Rectal smooth muscle tissue (tissue), 1 donor: ENCODE measurements around the gene NCOA7.

Experiments used
- H3K27ac ChIP-seq: one replicate; pipeline ENCODE4 v1.7.0; 2013; ENCODE audit warnings: low read depth, low read length, inconsistent platforms
- H3K27me3 ChIP-seq: one replicate; pipeline ENCODE4 v1.7.0; 2013; ENCODE audit warnings: low read length; ENCODE audit not compliant: control insufficient read depth, insufficient read depth
- H3K36me3 ChIP-seq: one replicate; pipeline ENCODE4 v1.7.0; 2013; ENCODE audit warnings: low read length; ENCODE audit not compliant: control insufficient read depth, insufficient read depth
- H3K4me1 ChIP-seq: one replicate; pipeline ENCODE4 v1.7.0; 2013; ENCODE audit warnings: low read length; ENCODE audit not compliant: control insufficient read depth, insufficient read depth
- H3K4me3 ChIP-seq: one replicate; pipeline ENCODE4 v1.7.0; 2013; ENCODE audit warnings: low read length
- H3K9ac ChIP-seq: one replicate; pipeline ENCODE4 v1.7.0; 2013; ENCODE audit warnings: low read length

Gene NCOA7

GRCh38 chr6:125790358-125791150, at the start of gene NCOA7:
TSS of gene NCOA7 (plus strand) at chr6:125790960. CDS start at chr6:125815355, 24,395 bp downstream.
- H3K4me1 ChIP-seq, result peaks cover 9% of the 10 kb centered on the region
- peak within 1 kb of the TSS; percentile 78 for H3K4me3 ChIP-seq
- peak within 1 kb of the TSS; percentile 72 for H3K9ac ChIP-seq

GRCh38 chr6:125741336-125741735, 49.4 kb upstream of the NCOA7 start:
- no peak overlapping the region for H3K9ac ChIP-seq
- no peak overlapping the region for H3K4me3 ChIP-seq
- H3K27ac ChIP-seq, result no peak overlapping the region
- H3K27me3 ChIP-seq, result no peaks in the 10 kb centered on the region
- no peaks in the 10 kb centered on the region for H3K36me3 ChIP-seq
- no peaks in the 10 kb centered on the region for H3K4me1 ChIP-seq

More at GRCh38 chr6:125790358-125791150, at the start of gene NCOA7:
- Histone ChIP-seq H3K27ac (peak within 1 kb of the TSS; percentile 94), H3K27me3 (no peaks in the 10 kb centered on the region), H3K36me3 (no peaks in the 10 kb centered on the region)

GRCh38 chr6:125742024-125742423, 48.7 kb upstream of the NCOA7 start:
- H3K9ac ChIP-seq, result no peak overlapping the region
- peaks cover 3% of the 10 kb centered on the region for H3K27me3 ChIP-seq
- no peak overlapping the region for H3K4me3 ChIP-seq
- H3K4me1 ChIP-seq, result no peaks in the 10 kb centered on the region
- H3K36me3 ChIP-seq, result no peaks in the 10 kb centered on the region
- no peak overlapping the region for H3K27ac ChIP-seq

- no peak overlapping the region for H3K4me3 ChIP-seq
- peaks cover 5% of the 10 kb centered on the region for H3K27me3 ChIP-seq
- H3K9ac ChIP-seq, result no peak overlapping the region
- H3K36me3 ChIP-seq, result no peaks in the 10 kb centered on the region
- no peaks in the 10 kb centered on the region for H3K4me1 ChIP-seq
- H3K27ac ChIP-seq, result no peak overlapping the region
These were observed 48.2 kb upstream of the NCOA7 start for GRCh38 chr6:125742464-125743120.

GRCh38 chr6:125743604-125744003, 47.2 kb upstream of the NCOA7 start:
- peaks cover 5% of the 10 kb centered on the region for H3K27me3 ChIP-seq
- H3K4me1 ChIP-seq, result no peaks in the 10 kb centered on the region
- no peaks in the 10 kb centered on the region for H3K36me3 ChIP-seq
- no peak overlapping the region for H3K27ac ChIP-seq
- no peak overlapping the region for H3K4me3 ChIP-seq
- no peak overlapping the region for H3K9ac ChIP-seq

- Histone ChIP-seq H3K27me3 (peaks cover 7% of the 10 kb centered on the region), H3K9ac (no peak overlapping the region), H3K4me3 (no peak overlapping the region), H3K36me3 (no peaks in the 10 kb centered on the region), H3K27ac (no peak overlapping the region), H3K4me1 (no peaks in the 10 kb centered on the region)
These were observed 45.3 kb upstream of the NCOA7 start for GRCh38 chr6:125745281-125746018.

GRCh38 chr6:125746019-125746414, 44.7 kb upstream of the NCOA7 start:
- H3K36me3 ChIP-seq, result no peaks in the 10 kb centered on the region
- H3K27ac ChIP-seq, result no peak overlapping the region
- no peak overlapping the region for H3K4me3 ChIP-seq
- no peak overlapping the region for H3K9ac ChIP-seq
- H3K27me3 ChIP-seq, result peaks cover 7% of the 10 kb centered on the region
- H3K4me1 ChIP-seq, result no peaks in the 10 kb centered on the region

GRCh38 chr6:125746731-125747588, 43.8 kb upstream of the NCOA7 start:
- no peak overlapping the region for H3K9ac ChIP-seq
- H3K27ac ChIP-seq, result peak overlapping the region; percentile 70
- H3K36me3 ChIP-seq, result no peaks in the 10 kb centered on the region
- H3K4me3 ChIP-seq, result peak overlapping the region; percentile 62
- peaks cover 7% of the 10 kb centered on the region for H3K27me3 ChIP-seq
- H3K4me1 ChIP-seq, result no peaks in the 10 kb centered on the region

- no peaks in the 10 kb centered on the region for H3K4me1 ChIP-seq
- H3K9ac ChIP-seq, result peak overlapping the region; percentile 2
- H3K27me3 ChIP-seq, result peaks cover 7% of the 10 kb centered on the region
- H3K27ac ChIP-seq, result peak overlapping the region; percentile 70
- no peaks in the 10 kb centered on the region for H3K36me3 ChIP-seq
- peak overlapping the region; percentile 62 for H3K4me3 ChIP-seq
These were observed 43.0 kb upstream of the NCOA7 start for GRCh38 chr6:125747589-125748405.

GRCh38 chr6:125748406-125749172, 42.2 kb upstream of the NCOA7 start:
- Histone ChIP-seq H3K9ac (peak overlapping the region; percentile 34), H3K4me1 (no peaks in the 10 kb centered on the region), H3K27ac (peak overlapping the region; percentile 70), H3K27me3 (peaks cover 7% of the 10 kb centered on the region), H3K36me3 (no peaks in the 10 kb centered on the region), H3K4me3 (peak overlapping the region; percentile 62)
